ENCODE data around the gene SLX4. TPM values are rescaled to one million over a fixed set of nuclear protein-coding genes. Genes with fewer than 3 reads are reported as not detected.

The SLX4 gene
- total and polyA plus RNA-seq, 2 donors (not counting 1 experiment from before 2014, with no cell fraction given), result 5.4 to 13.3 TPM

GRCh38 chr16:3596101-3596861 is 15.1 kb downstream of the SLX4 start:
- TF ChIP-seq EZH2 (IDR thresholded peaks at IDR 0.05; ENCODE audit: borderline replicate concordance, insufficient read depth, low read depth, low read length, poor library complexity, severe bottlenecking), result no peak
- TF ChIP-seq, protein P1, sequence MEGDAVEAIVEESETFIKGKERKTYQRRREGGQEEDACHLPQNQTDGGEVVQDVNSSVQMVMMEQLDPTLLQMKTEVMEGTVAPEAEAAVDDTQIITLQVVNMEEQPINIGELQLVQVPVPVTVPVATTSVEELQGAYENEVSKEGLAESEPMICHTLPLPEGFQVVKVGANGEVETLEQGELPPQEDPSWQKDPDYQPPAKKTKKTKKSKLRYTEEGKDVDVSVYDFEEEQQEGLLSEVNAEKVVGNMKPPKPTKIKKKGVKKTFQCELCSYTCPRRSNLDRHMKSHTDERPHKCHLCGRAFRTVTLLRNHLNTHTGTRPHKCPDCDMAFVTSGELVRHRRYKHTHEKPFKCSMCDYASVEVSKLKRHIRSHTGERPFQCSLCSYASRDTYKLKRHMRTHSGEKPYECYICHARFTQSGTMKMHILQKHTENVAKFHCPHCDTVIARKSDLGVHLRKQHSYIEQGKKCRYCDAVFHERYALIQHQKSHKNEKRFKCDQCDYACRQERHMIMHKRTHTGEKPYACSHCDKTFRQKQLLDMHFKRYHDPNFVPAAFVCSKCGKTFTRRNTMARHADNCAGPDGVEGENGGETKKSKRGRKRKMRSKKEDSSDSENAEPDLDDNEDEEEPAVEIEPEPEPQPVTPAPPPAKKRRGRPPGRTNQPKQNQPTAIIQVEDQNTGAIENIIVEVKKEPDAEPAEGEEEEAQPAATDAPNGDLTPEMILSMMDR (IDR thresholded peaks at IDR 0.05), result no peak
- Mint-ChIP-seq H3K4me1 (no peaks in the 10 kb centered on the region), H3K9me3 (ENCODE audit: insufficient read depth) (no peaks in the 10 kb centered on the region), H3K27me3 (no peaks in the 10 kb centered on the region), H3K4me3 (no peak overlapping the region), H3K27ac (no peak overlapping the region)
- H3K4me3 ChIP-seq (ENCODE audit: control extremely low read depth in 1 of 5, extremely low read depth in 1 of 5, insufficient read depth in 1 of 5, low read depth in 2 of 5, low read length in 4 of 5), result no peak overlapping the region
- H2AFZ ChIP-seq (ENCODE audit: insufficient read depth, low read depth, low read length, poor library complexity, severe bottlenecking), result no peak overlapping the region
- ChIA-PET POLR2A (no interaction called here), CTCF (no interaction called here)
- H3K9me3 ChIP-seq (ENCODE audit: control extremely low read depth in 1 of 3, control insufficient read depth in 2 of 3, insufficient read depth in 1 of 3, low read length in 2 of 3), result peaks cover 0 to 5% (median 0%) of the 10 kb centered on the region in 3 donors
- H3K4me1 ChIP-seq (ENCODE audit: control insufficient read depth in 2 of 2, insufficient read depth in 2 of 2, low read length in 2 of 2), result no peaks in the 10 kb centered on the region
- no peaks in the 10 kb centered on the region for H3K27me3 ChIP-seq (replicated peaks in 1 of 4; ENCODE audit: control extremely low read depth in 1 of 4, control insufficient read depth in 3 of 4, insufficient read depth in 4 of 4, low read length in 3 of 4)
- H4K20me1 ChIP-seq (ENCODE audit: control insufficient read depth, insufficient read depth, low read length, poor library complexity, severe bottlenecking), result no peaks in the 10 kb centered on the region
- H3K9ac ChIP-seq (ENCODE audit: low read length), result no peak overlapping the region
- peaks cover 0 to 21% of the 10 kb centered on the region in 2 experiments for H3K36me3 ChIP-seq (replicated peaks in 1 of 2; ENCODE audit: control extremely low read depth in 1 of 2, control insufficient read depth in 1 of 2, extremely low read depth in 1 of 2, insufficient read depth in 2 of 2, low read length in 1 of 2)
- intact Hi-C loops (cut with micrococcal nuclease), result no loop called here
- H3K4me2 ChIP-seq (replicated peaks; ENCODE audit: low read depth, low read length, poor library complexity, severe bottlenecking), result no peak overlapping the region
- no peak for DNase-seq
- no peaks in the 10 kb centered on the region for H3K79me2 ChIP-seq (ENCODE audit: control insufficient read depth, insufficient read depth, low read length)
- 97% methylated on average over 27 of the region's 27 CpGs for WGBS (ENCODE audit: insufficient coverage)
- no peak for ATAC-seq (ENCODE audit: low read depth)
- H3K27ac ChIP-seq (ENCODE audit: low read length in 2 of 2), result no peak overlapping the region

GRCh38 chr16:3595521-3596021 is 15.8 kb downstream of the SLX4 start:
- Histone ChIP-seq H3K4me1 (ENCODE audit: control insufficient read depth in 2 of 2, insufficient read depth in 2 of 2, low read length in 2 of 2) (no peaks in the 10 kb centered on the region), H4K20me1 (ENCODE audit: control insufficient read depth, insufficient read depth, low read length, poor library complexity, severe bottlenecking) (no peaks in the 10 kb centered on the region), H3K27me3 (replicated peaks in 1 of 4; ENCODE audit: control extremely low read depth in 1 of 4, control insufficient read depth in 3 of 4, insufficient read depth in 4 of 4, low read length in 3 of 4) (no peaks in the 10 kb centered on the region), H3K9me3 (ENCODE audit: control extremely low read depth in 1 of 3, control insufficient read depth in 2 of 3, insufficient read depth in 1 of 3, low read length in 2 of 3) (peaks cover 0 to 7% (median 0%) of the 10 kb centered on the region in 3 donors), H2AFZ (ENCODE audit: insufficient read depth, low read depth, low read length, poor library complexity, severe bottlenecking) (no peak overlapping the region), H3K4me2 (replicated peaks; ENCODE audit: low read depth, low read length, poor library complexity, severe bottlenecking) (no peak overlapping the region), H3K79me2 (ENCODE audit: control insufficient read depth, insufficient read depth, low read length) (no peaks in the 10 kb centered on the region), H3K36me3 (replicated peaks in 1 of 2; ENCODE audit: control extremely low read depth in 1 of 2, control insufficient read depth in 1 of 2, extremely low read depth in 1 of 2, insufficient read depth in 2 of 2, low read length in 1 of 2) (peaks cover 0 to 17% of the 10 kb centered on the region in 2 experiments), H3K4me3 (ENCODE audit: control extremely low read depth in 1 of 5, extremely low read depth in 1 of 5, insufficient read depth in 1 of 5, low read depth in 2 of 5, low read length in 4 of 5) (no peak overlapping the region), H3K9ac (ENCODE audit: low read length) (no peak overlapping the region), H3K27ac (ENCODE audit: low read length in 2 of 2) (no peak overlapping the region)
- no peak for ATAC-seq (ENCODE audit: low read depth)
- Mint-ChIP-seq H3K4me3 (no peak overlapping the region), H3K27ac (no peak overlapping the region), H3K9me3 (ENCODE audit: insufficient read depth) (no peaks in the 10 kb centered on the region), H3K27me3 (no peaks in the 10 kb centered on the region), H3K4me1 (no peaks in the 10 kb centered on the region)
- intact Hi-C loops (cut with micrococcal nuclease), result no loop called here
- WGBS (ENCODE audit: insufficient coverage), result 98% methylated on average over 11 of the region's 19 CpGs
- ChIA-PET POLR2A (interaction anchor here (0.5 kb wide), 1 partner anchor 23 kb away, joined by 5 read pairs; no protein-coding TSS in a partner anchor), CTCF (interaction anchor here (0.6 kb wide), 1 partner anchor 615 kb away, joined by 4 read pairs; no protein-coding TSS in a partner anchor)
- TF ChIP-seq, protein P1 (IDR thresholded peaks at IDR 0.05), result no peak
- no peak for DNase-seq
